ENCODE measurements around the gene OR9Q1.

- TF ChIP-seq, protein P1, sequence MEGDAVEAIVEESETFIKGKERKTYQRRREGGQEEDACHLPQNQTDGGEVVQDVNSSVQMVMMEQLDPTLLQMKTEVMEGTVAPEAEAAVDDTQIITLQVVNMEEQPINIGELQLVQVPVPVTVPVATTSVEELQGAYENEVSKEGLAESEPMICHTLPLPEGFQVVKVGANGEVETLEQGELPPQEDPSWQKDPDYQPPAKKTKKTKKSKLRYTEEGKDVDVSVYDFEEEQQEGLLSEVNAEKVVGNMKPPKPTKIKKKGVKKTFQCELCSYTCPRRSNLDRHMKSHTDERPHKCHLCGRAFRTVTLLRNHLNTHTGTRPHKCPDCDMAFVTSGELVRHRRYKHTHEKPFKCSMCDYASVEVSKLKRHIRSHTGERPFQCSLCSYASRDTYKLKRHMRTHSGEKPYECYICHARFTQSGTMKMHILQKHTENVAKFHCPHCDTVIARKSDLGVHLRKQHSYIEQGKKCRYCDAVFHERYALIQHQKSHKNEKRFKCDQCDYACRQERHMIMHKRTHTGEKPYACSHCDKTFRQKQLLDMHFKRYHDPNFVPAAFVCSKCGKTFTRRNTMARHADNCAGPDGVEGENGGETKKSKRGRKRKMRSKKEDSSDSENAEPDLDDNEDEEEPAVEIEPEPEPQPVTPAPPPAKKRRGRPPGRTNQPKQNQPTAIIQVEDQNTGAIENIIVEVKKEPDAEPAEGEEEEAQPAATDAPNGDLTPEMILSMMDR (IDR thresholded peaks at IDR 0.05), result no peak
- TF ChIP-seq POLR2A (IDR thresholded peaks at IDR 0.05) (no peak), EP300 (IDR thresholded peaks at IDR 0.05) (no peak)
Measured at GRCh38 chr11:58070585-58070984, 46.9 kb downstream of the OR9Q1 start.

Data from upper lobe of left lung (tissue), 4 donors.